ENCODE data around the gene MLEC.
A peak's percentile ranks its signal among the peaks of the same experiment; 100 is the strongest.
"Not testable (repeated sequence)": the region's sequence is repeated elsewhere in the genome, so short reads cannot be mapped to it uniquely, and the experiment has no call there.

MLEC gene

GRCh38 chr12:120721866-120722265, 34.9 kb downstream of the MLEC start:
- no peak for DNase-seq (ENCODE audit: low read depth)

- DNase-seq (ENCODE audit: low read depth) = no peak
Measured at GRCh38 chr12:120722784-120723183, 35.8 kb downstream of the MLEC start.

GRCh38 chr12:120724720-120725119, 37.8 kb downstream of the MLEC start:
- no peak for DNase-seq (ENCODE audit: low read depth)

GRCh38 chr12:120725151-120725658, 38.3 kb downstream of the MLEC start:
- DNase-seq (ENCODE audit: low read depth) = no peak

GRCh38 chr12:120725659-120726509, 38.9 kb downstream of the MLEC start, which contains the start of gene ACADS:
TSS of gene ACADS (plus strand) at chr12:120725826. CDS start at chr12:120725886, 60 bp downstream.
- peak; percentile 83 for DNase-seq (ENCODE audit: low read depth)

- no peak for DNase-seq (ENCODE audit: low read depth)
Measured at GRCh38 chr12:120726510-120726793, 39.5 kb downstream of the MLEC start.

- DNase-seq (ENCODE audit: low read depth) = no peak
Measured at GRCh38 chr12:120726961-120727360, 40.0 kb downstream of the MLEC start.

GRCh38 chr12:120732198-120732597, 45.2 kb downstream of the MLEC start:
- DNase-seq (ENCODE audit: low read depth) = not testable (repeated sequence)

- no peak for DNase-seq (ENCODE audit: low read depth)
Measured at GRCh38 chr12:120733574-120733973, 46.6 kb downstream of the MLEC start.

- no peak for DNase-seq (ENCODE audit: low read depth)
Measured at GRCh38 chr12:120734210-120734609, 47.3 kb downstream of the MLEC start.

- no peak for DNase-seq (ENCODE audit: low read depth)
Measured at GRCh38 chr12:120735181-120735580, 48.2 kb downstream of the MLEC start.

- DNase-seq (ENCODE audit: low read depth) = no peak
Measured at GRCh38 chr12:120736404-120737331, 49.7 kb downstream of the MLEC start.

- no peak for DNase-seq (ENCODE audit: low read depth)
Measured at GRCh38 chr12:120737557-120738251, 50.8 kb downstream of the MLEC start.

- DNase-seq (ENCODE audit: low read depth) = no peak
Measured at GRCh38 chr12:120738252-120739030, 51.5 kb downstream of the MLEC start.

GRCh38 chr12:120739031-120739762, 52.2 kb downstream of the MLEC start:
- no peak for DNase-seq (ENCODE audit: low read depth)

GRCh38 chr12:120739821-120740613, 53.1 kb downstream of the MLEC start:
- no peak for DNase-seq (ENCODE audit: low read depth)

- DNase-seq (ENCODE audit: low read depth) = no peak
Measured at GRCh38 chr12:120740871-120741270, 53.9 kb downstream of the MLEC start.

GRCh38 chr12:120741476-120742421, 54.8 kb downstream of the MLEC start:
- DNase-seq (ENCODE audit: low read depth) = no peak
